ENCODE measurements around the gene CACNA1C.

Gene CACNA1C

GRCh38 chr12:2322554-2323120 is 269.9 kb downstream of the CACNA1C start:
- DNase-seq (ENCODE audit: low read depth in 2 of 2): no peak

- no peak for DNase-seq (ENCODE audit: low read depth in 2 of 2)
These were observed 270.9 kb downstream of the CACNA1C start for GRCh38 chr12:2323532-2324255.

- no peak for DNase-seq (ENCODE audit: low read depth in 2 of 2)
These were observed 271.6 kb downstream of the CACNA1C start for GRCh38 chr12:2324387-2324786.

DNA sequence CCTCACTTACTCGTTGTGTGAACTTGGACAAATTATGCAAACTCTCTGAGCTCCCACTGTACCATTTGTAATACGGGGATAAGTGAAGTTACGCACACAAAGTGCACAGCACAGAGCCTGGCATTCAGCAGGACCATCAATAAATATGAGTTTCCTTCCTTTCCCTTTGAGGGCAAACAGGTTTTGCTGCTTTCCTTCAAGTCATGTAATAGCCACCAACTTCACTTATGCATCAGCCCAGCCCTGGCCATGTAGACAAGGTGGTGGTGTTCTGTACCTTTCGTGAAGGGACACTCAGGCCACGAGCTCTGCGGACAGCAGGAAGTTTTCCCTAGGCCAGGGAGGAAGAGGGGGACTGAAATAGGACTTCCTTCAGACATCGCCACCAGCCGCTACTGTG is 272.7 kb downstream of the CACNA1C start:
- no peak for DNase-seq (ENCODE audit: low read depth in 2 of 2)

GRCh38 chr12:2326470-2326869 is 273.7 kb downstream of the CACNA1C start:
- DNase-seq (ENCODE audit: low read depth in 2 of 2): no peak

DNA sequence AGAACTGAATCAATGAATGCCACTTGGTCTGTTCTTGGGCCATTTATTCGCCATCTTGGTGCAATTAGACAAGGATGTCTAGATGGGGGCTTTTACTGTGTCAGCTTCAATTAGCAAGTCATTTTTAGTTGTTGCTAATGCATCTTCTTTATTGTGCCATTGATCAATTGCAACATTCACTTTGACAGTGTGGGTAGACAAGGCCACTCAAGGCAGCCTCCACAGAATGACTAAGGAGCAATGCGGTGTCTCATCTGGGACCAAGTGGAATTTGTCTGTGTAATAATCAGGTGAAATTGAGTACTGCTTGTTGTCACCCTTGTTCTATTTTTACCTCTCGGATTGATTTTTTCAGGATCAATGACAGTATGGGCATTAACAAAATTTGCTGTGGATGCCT is 275.9 kb downstream of the CACNA1C start:
- no peak for DNase-seq (ENCODE audit: low read depth in 2 of 2)

- no peak for DNase-seq (ENCODE audit: low read depth in 2 of 2)
These were observed 276.9 kb downstream of the CACNA1C start for GRCh38 chr12:2329661-2330210.

GRCh38 chr12:2332236-2332635 is 279.4 kb downstream of the CACNA1C start:
- DNase-seq (ENCODE audit: low read depth in 2 of 2): peak in 1 of 2 experiments; percentile 35

- DNase-seq (ENCODE audit: low read depth in 2 of 2): no peak
These were observed 280.2 kb downstream of the CACNA1C start for GRCh38 chr12:2332947-2333346.

DNA sequence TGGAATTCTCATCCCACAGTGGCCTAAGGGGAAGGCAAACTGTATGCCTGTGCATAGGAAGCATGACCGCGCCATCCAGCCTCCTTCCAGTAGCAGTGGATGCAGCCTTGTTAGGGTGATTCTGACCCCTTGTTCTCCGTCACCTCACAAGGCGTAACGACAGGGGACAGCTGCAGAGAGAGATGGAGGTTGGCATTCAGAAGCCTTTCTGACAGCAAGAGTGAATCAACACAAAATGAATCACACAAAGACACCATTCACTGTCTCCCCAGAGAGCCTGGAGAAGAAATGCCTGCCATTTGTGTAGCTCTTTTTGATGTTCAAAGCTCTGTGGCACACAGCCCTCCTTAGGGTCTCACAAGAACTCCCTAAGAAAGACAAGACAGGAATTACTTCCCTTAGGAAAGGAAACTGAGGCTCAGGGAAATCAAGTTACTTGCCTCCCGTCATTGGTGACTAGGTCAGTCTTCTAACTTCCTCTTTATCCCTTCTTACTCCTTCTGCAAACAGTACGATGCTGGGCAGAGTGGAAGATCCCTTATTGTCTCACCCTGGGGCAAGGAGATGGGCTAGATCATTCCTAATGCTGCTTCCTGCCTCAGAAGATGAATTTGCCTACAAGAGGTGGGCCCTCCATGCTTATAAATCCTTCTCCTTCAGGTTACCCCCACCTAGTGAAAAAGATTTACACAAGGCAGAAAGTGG is 280.9 kb downstream of the CACNA1C start:
- DNase-seq (ENCODE audit: low read depth in 2 of 2): no peak

- DNase-seq (ENCODE audit: low read depth in 2 of 2): no peak
These were observed 281.5 kb downstream of the CACNA1C start for GRCh38 chr12:2334271-2334670.

- DNase-seq (ENCODE audit: low read depth in 2 of 2): no peak
These were observed 281.9 kb downstream of the CACNA1C start for GRCh38 chr12:2334689-2335088.

DNA sequence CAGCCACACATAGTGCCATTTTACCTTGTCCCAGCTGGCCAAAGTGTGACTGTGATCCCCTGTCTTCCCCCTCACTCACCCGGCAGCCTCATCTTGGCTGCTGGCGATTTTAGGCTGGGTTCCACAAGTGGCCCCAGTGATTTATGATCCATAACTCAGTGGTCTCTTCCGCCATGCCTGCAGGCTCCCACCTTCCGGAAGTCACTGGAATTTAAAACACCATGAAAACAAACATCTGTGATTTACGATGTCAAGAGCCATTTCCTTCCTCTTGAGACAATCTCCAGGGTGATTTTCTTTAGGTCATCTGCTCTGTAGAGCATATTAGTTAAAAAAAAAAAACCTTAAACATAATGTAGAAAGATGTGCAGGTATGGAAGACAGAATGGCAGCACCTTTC is 282.3 kb downstream of the CACNA1C start:
- no peak for DNase-seq (ENCODE audit: low read depth in 2 of 2)

DNA sequence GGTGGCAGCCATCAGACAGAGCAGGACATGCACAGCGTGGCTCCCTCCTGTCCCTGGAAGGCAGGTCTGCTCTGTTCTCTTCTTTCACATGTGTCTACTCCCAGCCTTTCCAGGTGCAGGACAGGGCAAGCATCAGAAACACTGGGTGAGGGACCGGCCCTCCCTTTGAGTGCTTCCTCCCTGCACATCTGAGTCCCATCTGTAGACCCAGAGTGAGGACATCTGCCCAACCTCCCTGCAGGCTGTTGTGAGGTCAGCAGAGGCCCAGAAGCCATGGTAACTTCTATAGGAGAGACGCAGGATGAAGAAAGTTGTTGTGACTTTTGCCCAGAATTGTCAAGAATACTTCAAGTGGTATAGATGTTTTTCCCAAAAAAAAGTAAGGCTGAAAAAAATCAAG is 282.7 kb downstream of the CACNA1C start:
- DNase-seq (ENCODE audit: low read depth in 2 of 2): no peak

DNA sequence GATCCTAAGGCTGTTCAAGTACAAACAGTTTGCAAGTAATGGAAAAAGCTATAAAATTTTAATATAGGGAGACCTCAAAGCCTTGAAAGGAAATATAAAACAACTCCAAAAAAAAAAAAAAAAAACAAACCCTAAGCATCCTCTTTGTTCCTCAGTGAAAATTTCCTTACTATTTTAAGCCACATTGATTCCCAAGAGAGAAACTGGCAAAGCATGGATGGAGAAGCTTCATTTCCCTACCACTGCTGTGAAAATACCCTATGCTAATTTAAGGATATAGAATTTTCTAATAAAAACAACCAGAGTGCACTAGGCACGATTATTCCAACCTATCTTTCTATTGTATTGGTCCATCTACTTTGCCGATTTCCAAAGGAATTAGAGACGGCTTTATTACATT is 283.1 kb downstream of the CACNA1C start:
- no peak for DNase-seq (ENCODE audit: low read depth in 2 of 2)

- DNase-seq (ENCODE audit: low read depth in 2 of 2): peak; percentile 86 to 87
These were observed 283.6 kb downstream of the CACNA1C start for GRCh38 chr12:2336409-2336829.

GRCh38 chr12:2337031-2338010 is 284.5 kb downstream of the CACNA1C start:
- no peak for DNase-seq (ENCODE audit: low read depth in 2 of 2)

DNA sequence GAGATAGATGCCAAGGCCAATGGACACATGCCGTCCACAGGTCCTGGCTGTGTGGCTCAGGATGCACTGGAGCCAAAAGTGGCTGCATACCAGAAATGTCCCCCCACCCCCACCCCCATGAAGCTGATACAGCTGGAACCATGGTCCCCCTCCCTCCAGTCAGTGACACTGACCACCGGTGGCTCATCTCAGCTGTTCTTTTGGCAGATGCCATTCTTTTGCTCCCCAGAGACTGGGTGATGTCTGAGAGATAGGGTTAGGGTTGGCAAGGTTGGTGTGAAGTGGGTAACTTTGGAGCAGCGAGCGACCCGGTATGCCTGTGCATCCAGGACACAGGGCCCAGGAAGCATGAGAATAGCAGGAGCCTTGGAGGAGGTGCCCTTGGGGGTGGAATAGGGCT is 285.6 kb downstream of the CACNA1C start:
- DNase-seq (ENCODE audit: low read depth in 2 of 2): no peak

DNA sequence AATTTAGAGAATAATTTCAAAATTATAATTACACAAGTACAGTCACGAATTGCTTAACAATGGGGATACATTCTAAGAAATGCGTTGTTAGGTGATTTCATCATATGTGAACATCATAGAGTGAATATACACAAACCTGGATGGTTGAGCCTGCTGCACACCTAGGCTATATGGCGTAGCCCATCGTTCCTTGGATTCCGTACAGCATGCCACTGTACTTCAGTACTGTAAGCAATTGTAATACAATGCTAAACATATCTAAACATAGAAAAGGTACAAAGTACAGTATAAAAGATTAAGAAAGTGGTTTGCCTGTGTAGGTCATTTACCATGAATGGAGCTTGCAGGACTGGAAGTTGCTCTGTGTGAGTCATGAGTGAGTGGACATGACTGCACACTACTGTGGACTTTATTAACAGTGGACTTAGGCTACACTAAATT is 286.2 kb downstream of the CACNA1C start:
- DNase-seq (ENCODE audit: low read depth in 2 of 2): no peak

- no peak for DNase-seq (ENCODE audit: low read depth in 2 of 2)
These were observed 288.4 kb downstream of the CACNA1C start for GRCh38 chr12:2341051-2341751.

DNA sequence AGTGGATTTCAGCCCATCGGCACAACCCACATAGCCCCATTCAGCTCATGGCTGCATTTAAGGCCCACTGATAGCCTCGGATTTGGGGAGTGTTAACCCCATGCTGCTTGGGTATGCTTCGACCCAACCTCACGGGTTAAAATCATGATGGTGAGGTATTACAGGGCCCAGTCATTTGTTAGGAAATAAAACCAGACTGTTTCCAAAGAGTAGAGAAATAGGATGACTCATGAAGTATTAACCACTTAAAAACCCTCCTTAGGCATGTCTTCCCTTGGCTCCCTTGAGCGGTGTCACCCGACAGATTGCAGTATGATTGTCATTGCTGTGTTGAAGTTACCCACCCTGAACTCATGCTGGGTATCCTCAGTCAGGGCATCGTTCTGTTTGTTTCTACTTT is 289.1 kb downstream of the CACNA1C start:
- peak; percentile 39 to 45 for DNase-seq (ENCODE audit: low read depth in 2 of 2)
